HG02852 (cell line): ENCODE measurements around the gene LBX1.
"Not testable (repeated sequence)": the region's sequence is repeated elsewhere in the genome, so short reads cannot be mapped to it uniquely, and the experiment has no call there.

Experiments
- ATAC-seq: cut with Tn5 transposase; IDR thresholded peaks from one replicate; pipeline ENCODE4 v1.9.1; 2021; ENCODE audit warnings: mild to moderate bottlenecking, moderate library complexity; ENCODE audit not compliant: unreplicated experiment

The LBX1 gene

DNA sequence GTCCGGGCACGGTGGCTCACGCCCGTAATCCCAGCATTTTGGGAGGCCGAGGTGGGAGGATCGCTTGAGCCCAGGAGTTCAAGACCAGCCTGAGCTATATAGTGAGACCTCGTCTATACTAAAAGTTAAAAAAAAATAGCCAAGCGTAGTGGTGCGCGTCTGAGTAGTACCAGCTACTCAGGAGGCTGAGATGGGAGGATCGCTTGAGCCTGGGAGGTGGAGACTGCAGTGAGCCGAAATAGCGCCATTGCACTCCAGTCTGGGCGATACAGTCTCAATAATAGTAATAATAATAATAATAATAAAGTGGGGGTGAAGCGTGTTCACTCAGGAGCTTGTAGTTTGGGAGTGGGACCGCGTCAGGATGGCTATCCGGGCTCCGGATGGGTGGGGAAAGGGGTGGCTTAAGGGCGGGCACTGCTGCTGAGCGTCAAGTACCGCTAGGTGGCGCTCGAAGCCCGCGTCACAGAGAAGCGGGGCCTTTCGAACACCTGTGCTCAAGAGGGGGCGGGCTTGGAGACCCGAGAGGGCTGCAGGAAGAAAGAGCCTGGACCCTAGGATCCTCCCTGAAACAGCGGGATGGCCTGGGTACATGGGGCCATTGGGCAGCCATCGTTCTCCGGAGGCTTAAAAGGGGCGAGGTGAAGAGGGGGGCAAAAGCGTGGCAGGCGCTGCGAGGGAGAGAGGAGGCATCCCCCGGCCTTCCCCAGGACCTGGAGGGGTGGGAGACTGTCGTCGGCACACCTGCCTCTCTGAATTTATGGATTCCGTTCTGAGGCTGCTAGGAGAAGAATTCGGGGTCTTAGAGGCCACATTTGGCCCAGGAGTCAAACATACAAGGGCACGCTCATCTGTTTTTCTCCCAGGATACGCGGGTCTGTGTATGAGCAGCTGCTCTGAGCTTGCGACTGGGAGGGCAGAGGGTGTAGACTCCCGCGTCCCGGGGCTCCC is 14.5 kb downstream of the LBX1 start:
- no peak for ATAC-seq

GRCh38 chr10:101208543-101208942 is 20.7 kb downstream of the LBX1 start:
- no peak for ATAC-seq

DNA sequence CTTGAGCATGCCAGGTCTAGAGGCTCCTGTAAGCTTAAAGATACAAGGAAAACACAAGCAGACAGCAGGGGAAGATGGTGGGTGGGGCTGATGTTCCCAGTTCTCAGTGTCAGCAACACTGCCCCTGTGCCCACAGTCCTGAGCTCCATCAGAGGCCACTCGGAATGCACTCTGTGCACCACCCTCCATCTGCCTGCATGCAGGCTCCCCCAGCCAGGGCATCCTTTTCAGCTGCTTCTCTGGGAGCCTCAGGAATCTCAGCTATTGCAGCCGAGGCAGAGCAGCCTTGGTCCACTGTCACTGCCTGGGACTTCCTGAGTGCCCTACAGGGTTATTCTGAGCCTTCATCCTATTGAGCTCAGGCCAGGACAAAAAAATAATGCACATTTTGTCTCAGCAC is 22.2 kb downstream of the LBX1 start:
- ATAC-seq = no peak

- not testable (repeated sequence) for ATAC-seq
Measured at GRCh38 chr10:101202667-101203066, 26.6 kb downstream of the LBX1 start.

DNA sequence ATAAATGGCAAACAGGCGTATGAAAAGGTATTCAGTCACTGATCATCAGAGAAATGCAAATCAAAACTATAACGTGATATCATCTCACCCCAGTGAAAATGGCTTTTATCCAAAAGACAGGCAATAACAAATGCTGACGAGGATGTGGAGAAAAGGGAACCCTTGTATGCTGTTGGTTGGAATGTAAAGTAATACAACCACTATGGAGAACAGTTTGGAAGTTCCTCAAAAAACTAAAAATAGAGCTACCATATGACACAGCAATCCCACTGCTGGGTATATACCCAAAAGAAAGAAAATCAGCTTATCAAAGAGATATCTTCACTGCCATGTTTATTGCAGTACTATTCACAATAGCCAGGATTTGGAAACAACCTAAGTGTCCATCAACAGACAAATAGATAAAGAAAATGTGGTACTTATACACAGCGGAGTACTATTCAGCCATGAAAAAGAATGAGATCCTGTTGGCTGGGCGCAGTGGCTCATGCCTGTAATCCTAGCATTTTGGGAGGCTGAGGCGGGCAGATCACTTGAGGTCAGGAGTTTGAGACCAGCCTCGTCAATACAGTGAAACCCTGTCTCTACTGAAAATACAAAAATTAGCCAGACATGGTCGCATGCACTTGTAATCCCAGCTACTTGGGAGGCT is 30.8 kb downstream of the LBX1 start:
- ATAC-seq = not testable (repeated sequence)

GRCh38 chr10:101195921-101196320 is 33.3 kb downstream of the LBX1 start:
- no peak for ATAC-seq

GRCh38 chr10:101189461-101190401 is 39.5 kb downstream of the LBX1 start:
- ATAC-seq = no peak

DNA sequence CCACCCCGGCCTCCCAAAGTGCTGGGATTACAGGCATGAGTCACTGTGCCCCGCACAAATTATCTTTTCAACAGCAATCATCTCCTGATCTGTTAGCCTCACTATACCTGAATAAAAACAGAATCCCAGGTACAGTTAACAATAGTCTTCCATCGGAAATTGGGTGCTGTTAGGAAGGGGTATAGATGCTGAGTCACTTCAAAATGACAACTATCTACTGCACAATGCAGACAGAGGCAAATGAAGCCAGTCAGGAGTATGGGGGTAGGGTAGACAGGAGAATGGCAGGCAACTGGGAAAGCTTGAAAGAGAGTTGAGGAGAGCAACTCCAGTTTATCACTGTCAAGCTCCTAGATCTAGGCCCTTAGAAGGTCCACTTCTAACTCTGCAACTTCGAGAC is 40.3 kb downstream of the LBX1 start:
- ATAC-seq = no peak

DNA sequence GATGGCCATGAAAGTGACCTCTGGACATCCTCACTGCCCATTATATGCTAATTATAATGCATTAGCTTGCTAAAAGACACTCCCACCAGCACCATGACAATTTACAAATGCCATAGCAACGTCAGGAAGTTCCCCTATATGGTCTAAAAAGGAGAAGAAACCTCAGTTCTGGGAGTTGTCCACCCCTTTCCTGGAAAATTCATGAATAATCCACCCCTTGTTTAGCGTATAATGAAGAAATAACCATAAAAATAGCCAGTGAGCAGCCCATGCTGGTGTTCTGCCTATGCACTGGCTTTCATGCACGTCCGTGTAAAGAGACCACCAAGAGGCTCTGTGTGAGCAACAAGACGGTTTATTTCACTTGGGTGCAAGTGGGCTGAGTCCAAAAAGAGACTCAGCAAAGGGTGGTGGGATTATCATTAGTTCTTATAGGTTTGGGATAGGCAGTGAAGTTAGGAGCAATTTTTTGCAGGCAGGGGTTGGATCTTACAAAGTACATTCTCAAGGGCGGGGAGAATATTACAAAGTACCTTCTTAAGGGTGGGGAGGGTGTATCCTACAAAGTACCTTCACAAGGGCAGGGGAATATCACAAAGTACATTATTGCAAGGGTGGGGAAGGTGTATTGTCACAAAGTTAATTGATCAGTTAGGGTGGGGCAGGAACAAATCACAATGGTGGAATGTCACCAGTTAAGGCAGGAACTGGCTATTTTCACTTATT is 45.6 kb downstream of the LBX1 start:
- ATAC-seq = no peak

DNA sequence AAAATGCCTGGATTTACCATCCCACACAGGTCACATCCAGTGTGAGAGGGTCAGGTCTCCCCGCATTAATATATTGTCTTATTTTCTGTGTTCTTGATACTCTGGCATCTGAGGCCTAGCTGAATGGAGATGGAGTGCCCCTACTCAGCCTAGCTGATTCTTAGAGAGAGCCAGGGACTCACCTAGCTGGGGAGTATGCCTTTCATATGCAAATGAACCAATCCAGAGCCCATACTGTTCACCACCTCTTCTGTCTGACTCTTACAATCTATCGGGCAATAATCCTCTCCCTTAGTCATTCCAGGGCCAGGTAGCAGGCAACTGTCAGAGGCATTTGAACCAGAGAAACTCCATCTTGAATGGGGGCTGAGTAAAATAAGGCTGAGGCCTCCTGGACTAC is 46.3 kb downstream of the LBX1 start:
- ATAC-seq = no peak
